HepG2 (cell line): Measurements from ENCODE around the gene NARS2. TPM values are rescaled to one million over a fixed set of nuclear protein-coding genes. Genes with fewer than 3 reads are reported as not detected.
A peak's percentile ranks its signal among the peaks of the same experiment; 100 is the strongest.

Experiments used
- ATF7-NPFF ChIP-seq: sonication (generic); formaldehyde crosslinking; IDR thresholded peaks from 2 replicates; pipeline ENCODE4 v1.8.1; 2023; ENCODE audit warnings: mild to moderate bottlenecking, low read depth, missing genetic modification reagents, moderate library complexity
- ATM ChIP-seq: fragments of 450-650 bp; IDR thresholded peaks from 2 replicates; pipeline ENCODE4 v1.7.1; 2017; ENCODE audit warnings: mild to moderate bottlenecking, borderline replicate concordance
- CENPX ChIP-seq: sonication (generic); formaldehyde crosslinking; IDR thresholded peaks from 2 replicates; pipeline ENCODE4 v1.9.0; 2021; ENCODE audit warnings: mild to moderate bottlenecking, missing genetic modification reagents, moderate library complexity
- FOXC1 ChIP-seq: sonication (generic); formaldehyde crosslinking; IDR thresholded peaks from 2 replicates; pipeline ENCODE4 v1.8.0; 2022; ENCODE audit warnings: mild to moderate bottlenecking, missing genetic modification reagents, borderline replicate concordance
- FOXJ3 ChIP-seq: sonication (generic); formaldehyde crosslinking; IDR thresholded peaks from 2 replicates; pipeline ENCODE4 v1.4.0; 2020; ENCODE audit warnings: missing genetic modification reagents, mild to moderate bottlenecking, borderline replicate concordance
- HOXA3 ChIP-seq: sonication (generic); formaldehyde crosslinking; IDR thresholded peaks from 2 replicates; pipeline ENCODE4 v1.5.0; 2020; ENCODE audit warnings: missing genetic modification reagents
- JUN ChIP-seq: sonication (generic); formaldehyde crosslinking; IDR thresholded peaks from 2 replicates; pipeline ENCODE4 v1.4.0; 2020; ENCODE audit warnings: mild to moderate bottlenecking, missing genetic modification reagents
- MIER2 ChIP-seq: IDR thresholded peaks from 2 replicates; pipeline ENCODE4 v1.6.1; 2016; ENCODE audit warnings: missing biosample characterization, missing genetic modification reagents
- NCOR1 ChIP-seq: fragments of 200-600 bp; sonication (generic); IDR thresholded peaks from 2 replicates; pipeline ENCODE4 v1.7.0; 2017; ENCODE audit warnings: antibody characterized with exemption, low read length, borderline replicate concordance
- NR2C2 ChIP-seq: sonication (generic); formaldehyde crosslinking; IDR thresholded peaks from 2 replicates; pipeline ENCODE4 v1.4.0; 2020; ENCODE audit warnings: missing genetic modification reagents, mild to moderate bottlenecking, moderate library complexity, borderline replicate concordance
- ONECUT2 ChIP-seq: sonication (generic); formaldehyde crosslinking; IDR thresholded peaks from 2 replicates; pipeline ENCODE4 v1.4.0; 2020; ENCODE audit warnings: missing genetic modification reagents
- PHF5A ChIP-seq: IDR thresholded peaks from one replicate; pipeline ENCODE4 v1.6.1; 2018; ENCODE audit warnings: low read depth, missing genetic modification reagents; ENCODE audit not compliant: unreplicated experiment
- THAP11 ChIP-seq: IDR thresholded peaks from 2 replicates; pipeline ENCODE4 v1.6.1; 2016; ENCODE audit warnings: missing biosample characterization, missing genetic modification reagents
- ZFP90 ChIP-seq: sonication (generic); formaldehyde crosslinking; IDR thresholded peaks from 2 replicates; pipeline ENCODE4 v1.8.0; 2022; ENCODE audit warnings: missing genetic modification reagents, mild to moderate bottlenecking, inconsistent platforms, borderline replicate concordance
- ZNF124 ChIP-seq: sonication (generic); formaldehyde crosslinking; IDR thresholded peaks from 2 replicates; pipeline ENCODE4 v1.4.0; 2020; ENCODE audit warnings: missing genetic modification reagents
- ZNF253 ChIP-seq: sonication (generic); formaldehyde crosslinking; IDR thresholded peaks from 2 replicates; pipeline ENCODE4 v1.8.0; 2022; ENCODE audit warnings: mild to moderate bottlenecking, missing genetic modification reagents, borderline replicate concordance
- ZNF496 ChIP-seq: sonication (generic); formaldehyde crosslinking; IDR thresholded peaks from 2 replicates; pipeline ENCODE4 v1.8.1; 2023; ENCODE audit warnings: mild to moderate bottlenecking, moderate library complexity, missing genetic modification reagents; ENCODE audit not compliant: insufficient replicate concordance
- ZNF501 ChIP-seq: sonication (generic); formaldehyde crosslinking; IDR thresholded peaks from 2 replicates; pipeline ENCODE4 v1.5.1; 2020; ENCODE audit warnings: mild to moderate bottlenecking, moderate library complexity, missing genetic modification reagents
- ZNF564 ChIP-seq: sonication (generic); formaldehyde crosslinking; IDR thresholded peaks from 2 replicates; pipeline ENCODE4 v1.8.1; 2023; ENCODE audit warnings: mild to moderate bottlenecking, missing genetic modification reagents
- ZNF605 ChIP-seq: sonication (generic); formaldehyde crosslinking; IDR thresholded peaks from 2 replicates; pipeline ENCODE4 v1.8.0; 2022; ENCODE audit warnings: mild to moderate bottlenecking, missing genetic modification reagents
- polyA plus RNA-seq, 8 experiments: library from polyadenylated mRNA; depleted of rRNA in 3 of 8; stranded (reverse) in 7 of 8; unstranded in 1 of 8; fragments of >200 nt; fragmentation: Illumina TruSeq in 4 of 8; extraction: Trizol in 4 of 8; gene quantifications; 2 replicates each; pipeline versions ENCODE4 v1.2.1 to v1.2.3, GENCODE V29; 2011 to 2016; ENCODE audit warnings: low read depth in 4 of 8, missing spikeins in 1 of 8, mixed read lengths in 1 of 8; ENCODE audit not compliant: insufficient read depth in 1 of 8
- total RNA-seq, 5 experiments: library from RNA; depleted of rRNA; stranded (reverse); fragments of >200 nt; fragmentation: Illumina TruSeq; extraction: Trizol; gene quantifications; 2 replicates each; pipeline ENCODE4 v1.2.3, GENCODE V29; 2016; ENCODE audit warnings: low read depth in 1 of 5
- TF ChIP-seq, protein P1 (sequence below): IDR thresholded peaks from 2 replicates; pipeline ENCODE4 v1.6.1; 2016; ENCODE audit warnings: missing genetic modification reagents, missing compliant biosample characterization
- TF ChIP-seq, protein P2 (sequence below): sonication (generic); formaldehyde crosslinking; IDR thresholded peaks from 2 replicates; pipeline ENCODE4 v1.9.0; 2022; ENCODE audit warnings: missing genetic modification reagents, mild to moderate bottlenecking, borderline replicate concordance
- TF ChIP-seq, protein P3 (sequence below): sonication (generic); formaldehyde crosslinking; IDR thresholded peaks from 2 replicates; pipeline ENCODE4 v1.4.0; 2020; ENCODE audit warnings: missing genetic modification reagents
- TF ChIP-seq, protein P4 (sequence below): IDR thresholded peaks from 2 replicates; pipeline ENCODE4 v1.6.1; 2018; ENCODE audit warnings: missing genetic modification reagents

The NARS2 gene
- total and polyA plus RNA-seq, 2 of the 13 experiments (the other 11 are each of a cell fraction or from before 2014, with no cell fraction given) = 45.9 to 65.0 TPM

DNA sequence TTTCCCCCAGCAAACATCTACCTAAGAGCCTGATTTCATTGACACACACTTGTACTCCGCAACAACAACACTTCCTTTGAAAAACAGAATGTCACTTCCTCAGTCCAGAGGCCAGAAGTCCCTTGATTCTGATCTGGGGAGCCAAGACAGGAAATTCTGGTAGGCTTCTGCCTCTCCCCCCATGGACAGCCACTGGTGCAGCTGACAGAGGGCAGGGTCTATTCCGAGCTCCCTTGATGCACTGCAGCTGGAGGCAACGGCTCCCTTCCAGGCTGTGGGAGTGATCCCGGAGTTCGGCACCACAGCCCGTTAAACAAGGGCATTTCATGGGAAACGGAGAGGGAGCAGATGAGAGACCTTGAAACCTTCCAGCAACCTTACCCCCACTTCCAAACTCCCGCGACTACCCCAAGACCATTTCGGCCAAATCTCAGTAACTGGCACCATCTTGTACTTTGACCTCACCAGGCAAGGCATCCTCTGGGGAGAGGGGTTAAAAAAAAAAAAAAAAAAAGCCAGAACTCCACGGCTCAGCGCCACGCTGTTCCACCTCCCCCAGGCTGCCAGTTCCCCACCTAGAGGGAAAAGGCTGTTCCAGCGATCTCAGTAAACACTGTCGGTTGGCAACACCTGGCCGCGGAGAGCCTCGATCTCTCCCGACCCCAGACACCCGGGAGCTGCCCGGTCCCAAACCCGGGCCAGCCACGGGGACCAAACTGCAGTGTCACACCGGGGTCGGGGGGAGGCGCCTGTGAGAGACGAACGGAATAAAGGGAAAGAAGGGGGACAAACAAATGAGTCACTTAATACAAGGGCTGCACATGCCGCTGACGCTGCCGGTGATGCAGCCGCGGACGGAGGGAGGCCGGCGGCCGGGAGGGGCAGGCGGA is 158.1 kb downstream of the NARS2 start (continued):
- TF ChIP-seq, protein P1, sequence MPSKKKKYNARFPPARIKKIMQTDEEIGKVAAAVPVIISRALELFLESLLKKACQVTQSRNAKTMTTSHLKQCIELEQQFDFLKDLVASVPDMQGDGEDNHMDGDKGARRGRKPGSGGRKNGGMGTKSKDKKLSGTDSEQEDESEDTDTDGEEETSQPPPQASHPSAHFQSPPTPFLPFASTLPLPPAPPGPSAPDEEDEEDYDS (CRISPR knock-in tag) = peak; percentile 49; the same call in 1 of the 2 replicates
- no peak for TF ChIP-seq CENPX (CRISPR knock-in tag)
- TF ChIP-seq ATF7-NPFF (CRISPR knock-in tag) = no peak
- TF ChIP-seq JUN (CRISPR knock-in tag) = peak; percentile 70
- TF ChIP-seq FOXC1 (CRISPR knock-in tag) = peak; percentile 80; the same call in 1 of the 2 replicates
- no peak for TF ChIP-seq PHF5A (CRISPR knock-in tag)
- 0 out of 2 replicates have a peak, but pooled peaks have one; percentile 24 for TF ChIP-seq ZNF124 (CRISPR knock-in tag)
- TF ChIP-seq ZNF605 = peak; percentile 93
- TF ChIP-seq, protein P2, sequence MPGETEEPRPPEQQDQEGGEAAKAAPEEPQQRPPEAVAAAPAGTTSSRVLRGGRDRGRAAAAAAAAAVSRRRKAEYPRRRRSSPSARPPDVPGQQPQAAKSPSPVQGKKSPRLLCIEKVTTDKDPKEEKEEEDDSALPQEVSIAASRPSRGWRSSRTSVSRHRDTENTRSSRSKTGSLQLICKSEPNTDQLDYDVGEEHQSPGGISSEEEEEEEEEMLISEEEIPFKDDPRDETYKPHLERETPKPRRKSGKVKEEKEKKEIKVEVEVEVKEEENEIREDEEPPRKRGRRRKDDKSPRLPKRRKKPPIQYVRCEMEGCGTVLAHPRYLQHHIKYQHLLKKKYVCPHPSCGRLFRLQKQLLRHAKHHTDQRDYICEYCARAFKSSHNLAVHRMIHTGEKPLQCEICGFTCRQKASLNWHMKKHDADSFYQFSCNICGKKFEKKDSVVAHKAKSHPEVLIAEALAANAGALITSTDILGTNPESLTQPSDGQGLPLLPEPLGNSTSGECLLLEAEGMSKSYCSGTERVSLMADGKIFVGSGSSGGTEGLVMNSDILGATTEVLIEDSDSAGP (CRISPR knock-in tag) = peak; percentile 72; the same call in 1 of the 2 replicates
- TF ChIP-seq ZNF253 (CRISPR knock-in tag) = no peak
- TF ChIP-seq, protein P3, sequence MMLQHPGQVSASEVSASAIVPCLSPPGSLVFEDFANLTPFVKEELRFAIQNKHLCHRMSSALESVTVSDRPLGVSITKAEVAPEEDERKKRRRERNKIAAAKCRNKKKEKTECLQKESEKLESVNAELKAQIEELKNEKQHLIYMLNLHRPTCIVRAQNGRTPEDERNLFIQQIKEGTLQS (CRISPR knock-in tag) = 0 out of 2 replicates have a peak, but pooled peaks have one; percentile 37
- TF ChIP-seq FOXJ3 = no peak
- 0 out of 2 replicates have a peak, but pooled peaks have one; percentile 42 for TF ChIP-seq ZFP90 (CRISPR knock-in tag)
- 0 out of 2 replicates have a peak, but pooled peaks have one; percentile 71 for TF ChIP-seq ZNF501
- TF ChIP-seq MIER2 (CRISPR knock-in tag) = 0 out of 2 replicates have a peak, but pooled peaks have one; percentile 31
- TF ChIP-seq ZNF496 = no peak
- peak; percentile 38; the same call in 1 of the 2 replicates for TF ChIP-seq NCOR1
- TF ChIP-seq THAP11 (CRISPR knock-in tag) = 0 out of 2 replicates have a peak, but pooled peaks have one; percentile 37
- no peak for TF ChIP-seq ATM
- peak; percentile 56 for TF ChIP-seq NR2C2 (CRISPR knock-in tag)
- TF ChIP-seq ONECUT2 (CRISPR knock-in tag) = 0 out of 2 replicates have a peak, but pooled peaks have one; percentile 10
- TF ChIP-seq, protein P4, sequence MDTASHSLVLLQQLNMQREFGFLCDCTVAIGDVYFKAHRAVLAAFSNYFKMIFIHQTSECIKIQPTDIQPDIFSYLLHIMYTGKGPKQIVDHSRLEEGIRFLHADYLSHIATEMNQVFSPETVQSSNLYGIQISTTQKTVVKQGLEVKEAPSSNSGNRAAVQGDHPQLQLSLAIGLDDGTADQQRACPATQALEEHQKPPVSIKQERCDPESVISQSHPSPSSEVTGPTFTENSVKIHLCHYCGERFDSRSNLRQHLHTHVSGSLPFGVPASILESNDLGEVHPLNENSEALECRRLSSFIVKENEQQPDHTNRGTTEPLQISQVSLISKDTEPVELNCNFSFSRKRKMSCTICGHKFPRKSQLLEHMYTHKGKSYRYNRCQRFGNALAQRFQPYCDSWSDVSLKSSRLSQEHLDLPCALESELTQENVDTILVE = peak; percentile 86; the same call in 1 of the 2 replicates
- peak; percentile 65 for TF ChIP-seq HOXA3 (CRISPR knock-in tag)
- 0 out of 2 replicates have a peak, but pooled peaks have one; percentile 13 for TF ChIP-seq ZNF564 (CRISPR knock-in tag)
